ENCODE data around the gene MAP3K21.

Gene MAP3K21

GRCh38 chr1:233395863-233396646, 68.5 kb downstream of the MAP3K21 start:
- Mint-ChIP-seq H3K9me3 (no peaks in the 10 kb centered on the region), H3K27me3 (peaks cover 27 to 36% of the 10 kb centered on the region in 2 donors), H3K27ac (no peak overlapping the region), H3K4me1 (no peaks in the 10 kb centered on the region), H3K4me3 (no peak overlapping the region), H3K36me3 (no peaks in the 10 kb centered on the region)
- DNase-seq (no peak), ATAC-seq (replicated peaks) (no peak)

GRCh38 chr1:233406339-233406960, 78.9 kb downstream of the MAP3K21 start:
- Mint-ChIP-seq H3K9me3 (peaks cover 8 to 10% of the 10 kb centered on the region in 2 donors), H3K4me1 (no peaks in the 10 kb centered on the region), H3K27me3 (peaks cover 4 to 11% of the 10 kb centered on the region in 2 donors), H3K36me3 (no peaks in the 10 kb centered on the region), H3K4me3 (no peak overlapping the region), H3K27ac (no peak overlapping the region)
- ATAC-seq (replicated peaks) (no peak), DNase-seq (no peak)

- peaks cover 8 to 10% of the 10 kb centered on the region in 2 donors for H3K9me3 Mint-ChIP-seq
- DNase-seq (no peak), ATAC-seq (replicated peaks) (no peak)
- peaks cover 4 to 8% of the 10 kb centered on the region in 2 donors for H3K27me3 Mint-ChIP-seq
- H3K27ac Mint-ChIP-seq: no peak overlapping the region
- no peak overlapping the region for H3K4me3 Mint-ChIP-seq
- H3K4me1 Mint-ChIP-seq: no peaks in the 10 kb centered on the region
- no peaks in the 10 kb centered on the region for H3K36me3 Mint-ChIP-seq
Measured at GRCh38 chr1:233406994-233407631, 79.6 kb downstream of the MAP3K21 start.

GRCh38 chr1:233409540-233409939, 82.0 kb downstream of the MAP3K21 start:
- Mint-ChIP-seq H3K4me3 (no peak overlapping the region), H3K36me3 (no peaks in the 10 kb centered on the region), H3K9me3 (peaks cover 6 to 7% of the 10 kb centered on the region in 2 donors), H3K4me1 (no peaks in the 10 kb centered on the region), H3K27me3 (peaks cover 5 to 8% of the 10 kb centered on the region in 2 donors), H3K27ac (no peak overlapping the region)
- ATAC-seq (replicated peaks): no peak
- no peak for DNase-seq

- Mint-ChIP-seq H3K27ac (no peak overlapping the region), H3K9me3 (peaks cover 6 to 7% of the 10 kb centered on the region in 2 donors), H3K27me3 (peaks cover 8 to 10% of the 10 kb centered on the region in 2 donors), H3K4me1 (no peaks in the 10 kb centered on the region), H3K36me3 (no peaks in the 10 kb centered on the region), H3K4me3 (no peak overlapping the region)
- no peak for DNase-seq
- no peak for ATAC-seq (replicated peaks)
Measured at GRCh38 chr1:233410906-233411305, 83.4 kb downstream of the MAP3K21 start.

GRCh38 chr1:233412812-233413211, 85.3 kb downstream of the MAP3K21 start:
- Mint-ChIP-seq H3K27me3 (peaks cover 8 to 10% of the 10 kb centered on the region in 2 donors), H3K27ac (no peak overlapping the region), H3K36me3 (no peaks in the 10 kb centered on the region), H3K4me3 (no peak overlapping the region), H3K9me3 (peaks cover 3 to 4% of the 10 kb centered on the region in 2 donors), H3K4me1 (no peaks in the 10 kb centered on the region)
- DNase-seq: no peak
- no peak for ATAC-seq (replicated peaks)

GRCh38 chr1:233421293-233421692, 93.8 kb downstream of the MAP3K21 start:
- no peak overlapping the region for H3K4me3 Mint-ChIP-seq
- DNase-seq (no peak), ATAC-seq (replicated peaks) (no peak)
- peaks cover 10 to 21% of the 10 kb centered on the region in 2 donors for H3K27me3 Mint-ChIP-seq
- no peaks in the 10 kb centered on the region for H3K9me3 Mint-ChIP-seq
- H3K27ac Mint-ChIP-seq: no peak overlapping the region
- no peaks in the 10 kb centered on the region for H3K4me1 Mint-ChIP-seq
- no peaks in the 10 kb centered on the region for H3K36me3 Mint-ChIP-seq

GRCh38 chr1:233424779-233425178, 97.3 kb downstream of the MAP3K21 start:
- DNase-seq (no peak), ATAC-seq (replicated peaks) (no peak)
- no peaks in the 10 kb centered on the region for H3K4me1 Mint-ChIP-seq
- no peak overlapping the region for H3K27ac Mint-ChIP-seq
- H3K4me3 Mint-ChIP-seq: no peak overlapping the region
- H3K9me3 Mint-ChIP-seq: no peaks in the 10 kb centered on the region
- peaks cover 17 to 31% of the 10 kb centered on the region in 2 donors for H3K27me3 Mint-ChIP-seq
- H3K36me3 Mint-ChIP-seq: no peaks in the 10 kb centered on the region

- no peak for ATAC-seq (replicated peaks)
- H3K36me3 Mint-ChIP-seq: no peaks in the 10 kb centered on the region
- H3K27me3 Mint-ChIP-seq: peaks cover 29 to 38% of the 10 kb centered on the region in 2 donors
Measured at GRCh38 chr1:233427907-233428306, 100.4 kb downstream of the MAP3K21 start.

GRCh38 chr1:233431753-233432403, 104.4 kb downstream of the MAP3K21 start:
- Mint-ChIP-seq H3K27me3 (peaks cover 26 to 34% of the 10 kb centered on the region in 2 donors), H3K4me3 (no peak overlapping the region), H3K9me3 (peaks cover 5 to 7% of the 10 kb centered on the region in 2 donors), H3K4me1 (no peaks in the 10 kb centered on the region), H3K36me3 (no peaks in the 10 kb centered on the region), H3K27ac (no peak overlapping the region)
- ATAC-seq (replicated peaks) (no peak), DNase-seq (no peak)

More at GRCh38 chr1:233427907-233428306, 100.4 kb downstream of the MAP3K21 start:
- Mint-ChIP-seq H3K9me3 (peaks cover 5 to 7% of the 10 kb centered on the region in 2 donors), H3K27ac (no peak overlapping the region), H3K4me3 (no peak overlapping the region), H3K4me1 (no peaks in the 10 kb centered on the region)
- no peak for DNase-seq

GRCh38 chr1:233432916-233433315, 105.4 kb downstream of the MAP3K21 start:
- DNase-seq (no peak), ATAC-seq (replicated peaks) (no peak)
- Mint-ChIP-seq H3K27ac (no peak overlapping the region), H3K36me3 (no peaks in the 10 kb centered on the region), H3K9me3 (peaks cover 5 to 7% of the 10 kb centered on the region in 2 donors), H3K27me3 (peaks cover 25 to 26% of the 10 kb centered on the region in 2 donors), H3K4me1 (no peaks in the 10 kb centered on the region), H3K4me3 (no peak overlapping the region)

GRCh38 chr1:233433436-233434210, 106.1 kb downstream of the MAP3K21 start:
- no peak for DNase-seq
- H3K9me3 Mint-ChIP-seq: peaks cover 5 to 7% of the 10 kb centered on the region in 2 donors
- no peaks in the 10 kb centered on the region for H3K36me3 Mint-ChIP-seq
- no peak for ATAC-seq (replicated peaks)
- no peak overlapping the region for H3K4me3 Mint-ChIP-seq
- no peak overlapping the region for H3K27ac Mint-ChIP-seq
- peaks cover 22 to 25% of the 10 kb centered on the region in 2 donors for H3K27me3 Mint-ChIP-seq
- H3K4me1 Mint-ChIP-seq: no peaks in the 10 kb centered on the region
